GM10248 (cell line): ENCODE results near the gene MALAT1.
"Not testable (repeated sequence)": the region's sequence is repeated elsewhere in the genome, so short reads cannot be mapped to it uniquely, and the experiment has no call there.

Experiments
- CTCF ChIA-PET: fragments of 300-600 bp; sonication (Branson Sonifier 250); formaldehyde crosslinking; extraction: SDS; loops from one replicate; lab custom pipeline; 2021; ENCODE audit warnings: antibody characterized with exemption; lab: Yijun Ruan, JAX
- POLR2A ChIA-PET: fragments of 350-650 bp; sonication (Branson Sonifier 250); formaldehyde crosslinking; extraction: SDS; loops from one replicate; lab custom pipeline; 2020; ENCODE audit warnings: antibody characterized with exemption; lab: Yijun Ruan, JAX
- DNase-seq: peaks from one replicate; pipeline ENCODE4 v3.0.0; 2012; ENCODE audit errors: extremely low spot score
- CTCF ChIP-seq: IDR thresholded peaks from 2 replicates; pipeline ENCODE4 v1.5.1; 2012; ENCODE audit warnings: mild to moderate bottlenecking, low read depth; ENCODE audit errors: extremely low read depth, missing control alignments, control extremely low read depth

Gene MALAT1

DNA sequence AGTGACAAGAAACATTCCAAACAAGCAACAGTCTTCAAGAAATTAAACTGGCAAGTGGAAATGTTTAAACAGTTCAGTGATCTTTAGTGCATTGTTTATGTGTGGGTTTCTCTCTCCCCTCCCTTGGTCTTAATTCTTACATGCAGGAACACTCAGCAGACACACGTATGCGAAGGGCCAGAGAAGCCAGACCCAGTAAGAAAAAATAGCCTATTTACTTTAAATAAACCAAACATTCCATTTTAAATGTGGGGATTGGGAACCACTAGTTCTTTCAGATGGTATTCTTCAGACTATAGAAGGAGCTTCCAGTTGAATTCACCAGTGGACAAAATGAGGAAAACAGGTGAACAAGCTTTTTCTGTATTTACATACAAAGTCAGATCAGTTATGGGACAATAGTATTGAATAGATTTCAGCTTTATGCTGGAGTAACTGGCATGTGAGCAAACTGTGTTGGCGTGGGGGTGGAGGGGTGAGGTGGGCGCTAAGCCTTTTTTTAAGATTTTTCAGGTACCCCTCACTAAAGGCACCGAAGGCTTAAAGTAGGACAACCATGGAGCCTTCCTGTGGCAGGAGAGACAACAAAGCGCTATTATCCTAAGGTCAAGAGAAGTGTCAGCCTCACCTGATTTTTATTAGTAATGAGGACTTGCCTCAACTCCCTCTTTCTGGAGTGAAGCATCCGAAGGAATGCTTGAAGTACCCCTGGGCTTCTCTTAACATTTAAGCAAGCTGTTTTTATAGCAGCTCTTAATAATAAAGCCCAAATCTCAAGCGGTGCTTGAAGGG lies 6.0 kb downstream of the MALAT1 start:
- ChIA-PET POLR2A (interaction anchor here (0.6 to 25.7 kb wide), 31 partner anchors 7 to 962 kb away, joined by 3 to 620 read pairs (median 6); partner anchors contain the start of genes DPF2, EHBP1L1, FRMD8 and MALAT1), CTCF (interaction anchor here (1.0 to 6.5 kb wide), 7 partner anchors 8 to 130 kb away, joined by 3 to 72 read pairs (median 4); no protein-coding TSS in a partner anchor)

DNA sequence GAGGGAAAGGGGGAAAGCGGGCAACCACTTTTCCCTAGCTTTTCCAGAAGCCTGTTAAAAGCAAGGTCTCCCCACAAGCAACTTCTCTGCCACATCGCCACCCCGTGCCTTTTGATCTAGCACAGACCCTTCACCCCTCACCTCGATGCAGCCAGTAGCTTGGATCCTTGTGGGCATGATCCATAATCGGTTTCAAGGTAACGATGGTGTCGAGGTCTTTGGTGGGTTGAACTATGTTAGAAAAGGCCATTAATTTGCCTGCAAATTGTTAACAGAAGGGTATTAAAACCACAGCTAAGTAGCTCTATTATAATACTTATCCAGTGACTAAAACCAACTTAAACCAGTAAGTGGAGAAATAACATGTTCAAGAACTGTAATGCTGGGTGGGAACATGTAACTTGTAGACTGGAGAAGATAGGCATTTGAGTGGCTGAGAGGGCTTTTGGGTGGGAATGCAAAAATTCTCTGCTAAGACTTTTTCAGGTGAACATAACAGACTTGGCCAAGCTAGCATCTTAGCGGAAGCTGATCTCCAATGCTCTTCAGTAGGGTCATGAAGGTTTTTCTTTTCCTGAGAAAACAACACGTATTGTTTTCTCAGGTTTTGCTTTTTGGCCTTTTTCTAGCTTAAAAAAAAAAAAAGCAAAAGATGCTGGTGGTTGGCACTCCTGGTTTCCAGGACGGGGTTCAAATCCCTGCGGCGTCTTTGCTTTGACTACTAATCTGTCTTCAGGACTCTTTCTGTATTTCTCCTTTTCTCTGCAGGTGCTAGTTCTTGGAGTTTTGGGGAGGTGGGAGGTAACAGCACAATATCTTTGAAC lies 6.8 kb downstream of the MALAT1 start:
- ChIA-PET CTCF (interaction anchor here (1.0 to 6.5 kb wide), 19 partner anchors 8 to 231 kb away, joined by 3 to 72 read pairs (median 4); partner anchors contain the start of genes DPF2, FAM89B and MALAT1), POLR2A (interaction anchor here (0.6 to 25.7 kb wide), 47 partner anchors 7 to 961 kb away, joined by 3 to 620 read pairs (median 5); partner anchors contain the start of genes CD248, DPF2, EHBP1L1 and FRMD8)
- TF ChIP-seq CTCF, result no peak
- DNase-seq, result no peak

More for the DNA sequence above, 6.0 kb downstream of the MALAT1 start:
- DNase-seq, result no peak
- no peak for TF ChIP-seq CTCF

- CTCF ChIA-PET, result interaction anchor here (1.0 to 6.5 kb wide), 18 partner anchors 9 to 231 kb away, joined by 3 to 72 read pairs (median 5); partner anchors contain the start of genes DPF2, FAM89B and MALAT1
- no peak for TF ChIP-seq CTCF
- POLR2A ChIA-PET, result interaction anchor here (0.5 to 25.7 kb wide), 40 partner anchors 8 to 352 kb away, joined by 3 to 620 read pairs (median 5); partner anchors contain the start of genes DPF2, EHBP1L1, FRMD8 and MALAT1
- DNase-seq, result no peak
Measured at GRCh38 chr11:65506290-65506771, 7.5 kb downstream of the MALAT1 start.

DNA sequence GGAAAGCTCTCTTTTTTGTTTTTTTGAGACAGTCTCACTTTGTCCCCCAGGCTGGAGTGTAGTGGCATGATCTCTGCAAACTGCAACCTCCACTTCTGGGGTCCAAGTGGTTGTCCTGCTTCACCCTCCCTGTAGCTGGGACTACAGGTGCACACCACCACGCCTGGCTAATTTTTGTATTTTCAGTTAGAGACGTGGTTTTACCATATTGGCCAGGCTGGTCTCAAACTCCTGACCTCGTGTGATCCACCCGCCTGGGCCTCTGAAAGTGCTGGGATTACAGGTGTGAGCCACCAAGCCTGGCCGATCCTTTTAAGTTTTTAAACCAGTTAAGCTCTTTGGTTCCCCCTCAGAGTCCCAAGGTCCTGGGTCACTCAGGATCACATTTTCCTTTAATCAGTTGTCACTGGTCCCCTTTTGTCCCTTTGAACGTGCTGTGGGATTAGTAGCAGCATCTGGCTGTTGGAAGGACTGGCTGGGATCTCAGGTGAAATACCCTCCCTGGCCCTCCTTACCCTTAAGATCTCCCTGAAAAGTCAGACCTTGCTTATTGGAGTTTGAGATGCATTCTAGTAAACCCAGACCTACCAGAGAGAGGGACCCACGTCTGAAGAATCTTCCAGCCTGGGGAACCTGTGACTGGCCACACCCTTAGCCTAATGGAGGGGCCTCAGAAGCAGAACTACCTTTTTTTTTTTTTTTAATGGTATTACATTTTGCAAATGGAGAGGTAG lies 8.1 kb downstream of the MALAT1 start:
- TF ChIP-seq CTCF, result no peak
- POLR2A ChIA-PET, result interaction anchor here (0.5 to 25.7 kb wide), 39 partner anchors 9 to 352 kb away, joined by 3 to 620 read pairs (median 5); partner anchors contain the start of genes DPF2, EHBP1L1, FRMD8 and MALAT1
- DNase-seq, result no peak
- CTCF ChIA-PET, result interaction anchor here (0.8 to 6.5 kb wide), 18 partner anchors 9 to 232 kb away, joined by 3 to 72 read pairs (median 5); partner anchors contain the start of genes DPF2, FAM89B and MALAT1

- not testable (repeated sequence) for DNase-seq
- POLR2A ChIA-PET, result interaction anchor here (0.5 kb wide), 1 partner anchor 92 kb away, joined by 9 read pairs; no protein-coding TSS in a partner anchor
Measured at GRCh38 chr11:65512311-65512710, 13.5 kb downstream of the MALAT1 start.

More at GRCh38 chr11:65512311-65512710, 13.5 kb downstream of the MALAT1 start:
- CTCF ChIA-PET, result interaction anchor here (0.9 to 1.5 kb wide), 8 partner anchors 13 to 197 kb away, joined by 3 to 5 read pairs (median 4); partner anchors contain the start of genes CDC42EP2 and SCYL1
